Measurements from ENCODE around the gene MGLL.
"Not testable (repeated sequence)": the region's sequence is repeated elsewhere in the genome, so short reads cannot be mapped to it uniquely, and the experiment has no call there.

Gene MGLL

DNA sequence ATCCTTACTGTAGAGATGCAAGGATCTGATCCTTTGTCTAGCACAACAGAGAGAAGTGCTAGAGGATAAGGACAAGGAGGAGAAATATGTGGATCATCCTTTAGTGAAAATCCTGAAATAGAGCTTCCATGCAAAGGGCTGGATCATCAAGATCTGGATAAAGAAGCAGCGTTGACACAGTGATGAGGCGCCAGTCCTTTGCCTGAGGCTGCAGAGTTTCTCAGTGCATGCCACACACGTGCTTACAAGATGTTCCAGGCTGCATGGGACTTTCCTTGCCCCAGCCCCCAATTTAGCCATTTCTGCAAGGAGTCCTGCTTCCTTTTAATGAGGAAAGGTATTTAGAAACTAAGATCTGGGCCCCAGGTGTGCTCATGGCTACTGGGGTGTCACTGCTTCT is 156.7 kb downstream of the MGLL start:
- Mint-ChIP-seq H3K4me3 (no peak overlapping the region), H3K9me3 (no peaks in the 10 kb centered on the region)

DNA sequence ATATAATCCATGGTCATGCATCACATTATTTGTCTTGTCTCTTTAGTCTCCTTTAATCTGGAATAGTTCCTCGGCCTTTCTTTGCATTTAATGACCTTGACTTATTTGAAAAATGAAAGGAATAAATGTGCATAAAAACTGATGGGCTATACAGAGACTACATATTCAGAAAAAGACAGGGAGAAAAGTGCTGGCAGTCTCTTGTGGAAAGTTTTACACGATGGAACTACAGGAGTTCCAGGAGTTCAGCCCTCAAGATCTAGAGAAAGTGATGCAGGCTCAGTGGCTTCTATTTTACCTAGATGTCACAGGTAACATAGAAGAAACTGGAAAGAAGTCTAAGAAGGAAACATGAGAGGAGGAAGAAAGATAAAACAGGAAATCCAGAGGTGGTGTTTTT is 157.2 kb downstream of the MGLL start:
- DNase-seq (ENCODE audit: low spot score): no peak
- Mint-ChIP-seq H3K27me3 (ENCODE audit: low read depth) (peaks cover 9% of the 10 kb centered on the region), H3K4me1 (ENCODE audit: low read depth) (no peaks in the 10 kb centered on the region), H3K36me3 (ENCODE audit: low read depth) (no peaks in the 10 kb centered on the region), H3K9me3 (no peaks in the 10 kb centered on the region), H3K4me3 (no peak overlapping the region), H3K27ac (no peak overlapping the region)

More for the DNA sequence above, 156.7 kb downstream of the MGLL start:
- Mint-ChIP-seq H3K27ac (no peak overlapping the region), H3K36me3 (ENCODE audit: low read depth) (no peaks in the 10 kb centered on the region), H3K27me3 (ENCODE audit: low read depth) (peaks cover 7% of the 10 kb centered on the region), H3K4me1 (ENCODE audit: low read depth) (no peaks in the 10 kb centered on the region)
- no peak for DNase-seq (ENCODE audit: low spot score)

DNA sequence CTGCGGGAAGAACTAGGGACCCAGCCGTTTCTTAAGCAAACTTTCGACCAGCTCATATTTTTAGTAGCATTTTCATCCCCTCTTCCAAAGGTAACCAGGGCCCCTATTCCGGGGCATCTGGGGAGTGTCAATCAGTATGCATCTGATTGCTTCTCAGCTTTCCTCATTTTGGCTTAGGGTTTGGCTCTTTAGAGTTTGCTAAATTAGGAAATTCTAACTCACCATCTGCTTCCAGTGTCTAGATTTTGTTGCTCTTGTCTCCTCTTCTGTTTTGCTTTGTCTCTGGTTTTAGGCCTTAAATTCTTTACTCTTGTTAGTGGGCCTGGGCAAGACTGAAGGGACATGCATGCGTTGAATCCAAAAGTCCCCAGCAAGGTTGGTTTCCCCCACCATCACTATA is 159.2 kb downstream of the MGLL start:
- H3K27ac Mint-ChIP-seq: no peak overlapping the region
- peaks cover 15% of the 10 kb centered on the region for H3K27me3 Mint-ChIP-seq (ENCODE audit: low read depth)
- no peaks in the 10 kb centered on the region for H3K9me3 Mint-ChIP-seq

DNA sequence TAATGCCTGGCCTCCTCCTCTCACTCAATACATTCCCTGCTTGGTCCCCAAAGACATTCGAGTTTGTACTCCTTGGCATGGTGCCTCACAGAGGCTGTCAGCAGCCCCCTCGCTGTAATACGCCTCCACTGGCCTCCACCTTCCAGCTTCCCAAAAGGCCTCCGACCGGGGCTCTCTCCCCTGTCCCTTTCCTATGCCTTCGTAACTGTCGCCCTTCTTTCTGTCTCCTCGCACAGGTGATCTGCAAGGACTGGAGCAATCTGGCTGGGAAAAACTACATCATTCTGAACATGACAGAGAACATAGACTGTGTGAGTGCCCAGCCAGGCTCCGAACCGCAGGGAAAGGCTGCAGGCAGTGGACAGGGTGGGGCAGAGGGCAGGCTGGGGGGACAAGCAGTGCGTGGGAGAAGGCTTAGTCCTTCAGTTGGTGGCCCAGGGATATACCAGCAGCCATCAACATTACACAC is 160.3 kb downstream of the MGLL start:
- DNase-seq (ENCODE audit: low spot score): no peak

More for the DNA sequence above, 159.2 kb downstream of the MGLL start:
- H3K4me1 Mint-ChIP-seq (ENCODE audit: low read depth): no peaks in the 10 kb centered on the region
- no peaks in the 10 kb centered on the region for H3K36me3 Mint-ChIP-seq (ENCODE audit: low read depth)
- no peak for DNase-seq (ENCODE audit: low spot score)
- H3K4me3 Mint-ChIP-seq: no peak overlapping the region

DNA sequence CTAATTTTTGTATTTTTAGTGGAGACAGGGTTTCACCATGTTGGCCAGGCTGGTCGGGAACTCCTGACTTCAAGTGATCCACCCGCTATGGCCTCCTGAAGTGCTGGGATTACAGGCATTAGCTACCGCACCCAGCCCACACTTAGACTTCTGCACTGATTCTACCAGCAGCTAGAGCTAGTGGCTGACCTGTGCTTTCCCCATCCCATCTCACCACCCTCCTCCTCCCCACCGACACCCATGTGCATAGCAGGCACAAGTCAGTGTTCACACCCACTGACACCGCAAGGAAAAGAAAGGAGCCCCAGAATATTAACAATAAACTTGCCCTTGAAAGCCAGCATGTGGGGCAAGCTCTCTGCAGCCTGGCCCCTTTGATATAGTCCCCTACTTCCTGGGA is 160.7 kb downstream of the MGLL start:
- H3K27ac Mint-ChIP-seq: no peak overlapping the region
- H3K4me3 Mint-ChIP-seq: no peak overlapping the region

More for the DNA sequence above, 160.3 kb downstream of the MGLL start:
- Mint-ChIP-seq H3K27me3 (ENCODE audit: low read depth) (peaks cover 21% of the 10 kb centered on the region), H3K27ac (no peak overlapping the region), H3K4me3 (no peak overlapping the region), H3K36me3 (ENCODE audit: low read depth) (no peaks in the 10 kb centered on the region), H3K4me1 (ENCODE audit: low read depth) (no peaks in the 10 kb centered on the region), H3K9me3 (no peaks in the 10 kb centered on the region)

DNA sequence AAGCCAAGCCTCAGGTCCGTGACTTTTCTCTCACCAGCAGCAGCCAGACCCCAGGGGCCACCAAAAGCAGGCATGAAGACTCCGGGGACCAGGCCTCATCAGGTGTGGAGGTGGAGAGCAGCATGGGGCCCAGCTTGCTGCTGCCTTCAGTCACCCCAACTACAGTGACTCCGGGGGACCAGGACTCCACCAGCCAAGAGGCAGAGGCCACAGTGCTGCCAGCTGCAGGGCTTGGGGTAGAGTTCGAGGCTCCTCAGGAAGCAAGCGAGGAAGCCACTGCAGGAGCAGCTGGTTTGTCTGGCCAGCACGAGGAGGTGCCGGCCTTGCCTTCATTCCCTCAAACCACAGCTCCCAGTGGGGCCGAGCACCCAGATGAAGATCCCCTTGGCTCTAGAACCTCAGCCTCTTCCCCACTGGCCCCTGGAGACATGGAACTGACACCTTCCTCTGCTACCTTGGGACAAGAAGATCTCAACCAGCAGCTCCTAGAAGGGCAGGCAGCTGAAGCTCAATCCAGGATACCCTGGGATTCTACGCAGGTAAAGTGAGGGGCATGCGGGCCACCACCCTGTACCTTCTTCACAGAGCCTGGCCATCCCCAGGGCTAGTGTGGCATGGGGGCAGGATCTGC is 161.6 kb downstream of the MGLL start:
- no peaks in the 10 kb centered on the region for H3K9me3 Mint-ChIP-seq
- H3K27ac Mint-ChIP-seq: no peak overlapping the region
- no peaks in the 10 kb centered on the region for H3K4me1 Mint-ChIP-seq (ENCODE audit: low read depth)
- no peak for DNase-seq (ENCODE audit: low spot score)
- H3K27me3 Mint-ChIP-seq (ENCODE audit: low read depth): peaks cover 21% of the 10 kb centered on the region
- no peaks in the 10 kb centered on the region for H3K36me3 Mint-ChIP-seq (ENCODE audit: low read depth)
- H3K4me3 Mint-ChIP-seq: no peak overlapping the region

More for the DNA sequence above, 160.7 kb downstream of the MGLL start:
- no peaks in the 10 kb centered on the region for H3K4me1 Mint-ChIP-seq (ENCODE audit: low read depth)
- H3K9me3 Mint-ChIP-seq: no peaks in the 10 kb centered on the region
- no peaks in the 10 kb centered on the region for H3K36me3 Mint-ChIP-seq (ENCODE audit: low read depth)
- peaks cover 21% of the 10 kb centered on the region for H3K27me3 Mint-ChIP-seq (ENCODE audit: low read depth)
- DNase-seq (ENCODE audit: low spot score): no peak

DNA sequence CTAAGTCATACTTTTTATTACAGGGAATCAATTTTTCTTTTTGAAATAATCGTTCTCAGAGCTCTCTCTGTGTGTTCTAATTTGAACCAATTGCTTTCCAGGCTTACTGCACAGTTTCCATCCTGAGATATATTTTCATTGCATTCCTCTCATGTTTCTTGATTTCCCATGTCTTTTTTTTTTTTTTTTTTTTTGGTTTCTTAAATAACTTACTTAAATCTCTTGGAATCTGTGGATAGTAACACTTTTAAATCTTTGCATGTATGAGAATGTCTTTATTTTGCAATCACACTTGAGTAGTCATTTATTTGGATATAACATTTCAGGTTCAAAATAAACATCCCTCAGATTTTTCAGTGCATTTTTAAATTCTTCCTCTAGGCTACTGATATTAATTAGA is 164.1 kb downstream of the MGLL start:
- H3K4me1 Mint-ChIP-seq (ENCODE audit: low read depth): no peaks in the 10 kb centered on the region
- peaks cover 14% of the 10 kb centered on the region for H3K27me3 Mint-ChIP-seq (ENCODE audit: low read depth)
- no peak for DNase-seq (ENCODE audit: low spot score)
- H3K4me3 Mint-ChIP-seq: no peak overlapping the region
- H3K36me3 Mint-ChIP-seq (ENCODE audit: low read depth): no peaks in the 10 kb centered on the region
- H3K27ac Mint-ChIP-seq: no peak overlapping the region
- H3K9me3 Mint-ChIP-seq: no peaks in the 10 kb centered on the region

DNA sequence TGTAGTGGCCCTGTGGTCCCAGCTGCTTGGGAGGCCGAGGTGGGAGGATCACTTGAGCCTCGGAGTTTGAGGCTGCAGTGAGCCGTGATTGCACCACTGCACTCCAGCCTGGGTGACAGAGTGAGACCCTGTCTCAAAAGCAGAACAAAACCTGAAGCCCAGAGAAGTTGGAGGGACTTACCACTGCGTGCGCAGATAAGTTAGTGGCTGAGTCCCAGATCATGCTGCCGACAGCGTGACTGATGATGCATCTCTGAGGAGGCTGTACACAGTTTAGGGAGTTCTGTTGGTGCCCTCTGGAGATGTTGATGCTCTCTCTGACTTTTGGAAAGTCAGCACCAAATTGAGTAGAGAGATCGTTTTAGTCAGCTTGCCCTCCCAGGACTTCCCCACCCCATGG is 165.4 kb downstream of the MGLL start:
- H3K36me3 Mint-ChIP-seq (ENCODE audit: low read depth): no peaks in the 10 kb centered on the region
- H3K9me3 Mint-ChIP-seq: no peaks in the 10 kb centered on the region
- no peak overlapping the region for H3K27ac Mint-ChIP-seq
- DNase-seq (ENCODE audit: low spot score): no peak
- peaks cover 14% of the 10 kb centered on the region for H3K27me3 Mint-ChIP-seq (ENCODE audit: low read depth)
- H3K4me1 Mint-ChIP-seq (ENCODE audit: low read depth): no peaks in the 10 kb centered on the region
- no peak overlapping the region for H3K4me3 Mint-ChIP-seq

DNA sequence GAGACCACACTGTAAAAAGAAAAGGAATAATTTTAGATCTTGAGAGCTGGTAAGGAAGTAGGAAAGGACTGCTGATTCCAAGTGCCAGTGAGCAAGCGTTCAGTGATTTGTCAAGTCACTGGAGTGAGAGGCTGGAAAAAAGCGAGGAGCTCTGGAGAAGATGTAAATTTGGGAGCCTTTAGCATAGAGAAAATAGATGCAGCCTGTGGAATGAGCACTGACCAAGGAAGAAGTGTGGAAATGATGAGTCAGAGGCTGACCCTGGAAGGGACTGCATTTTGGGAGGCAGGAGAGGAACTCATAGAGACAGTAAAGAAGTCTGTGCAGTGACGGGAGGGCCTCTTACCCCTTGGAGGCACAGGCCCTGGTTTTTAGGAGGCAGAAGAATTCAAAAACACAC is 166.7 kb downstream of the MGLL start:
- no peaks in the 10 kb centered on the region for H3K9me3 Mint-ChIP-seq
- no peak overlapping the region for H3K4me3 Mint-ChIP-seq
- H3K36me3 Mint-ChIP-seq (ENCODE audit: low read depth): no peaks in the 10 kb centered on the region
- H3K4me1 Mint-ChIP-seq (ENCODE audit: low read depth): no peaks in the 10 kb centered on the region
- H3K27me3 Mint-ChIP-seq (ENCODE audit: low read depth): peaks cover 14% of the 10 kb centered on the region
- DNase-seq (ENCODE audit: low spot score): no peak
- H3K27ac Mint-ChIP-seq: no peak overlapping the region

DNA sequence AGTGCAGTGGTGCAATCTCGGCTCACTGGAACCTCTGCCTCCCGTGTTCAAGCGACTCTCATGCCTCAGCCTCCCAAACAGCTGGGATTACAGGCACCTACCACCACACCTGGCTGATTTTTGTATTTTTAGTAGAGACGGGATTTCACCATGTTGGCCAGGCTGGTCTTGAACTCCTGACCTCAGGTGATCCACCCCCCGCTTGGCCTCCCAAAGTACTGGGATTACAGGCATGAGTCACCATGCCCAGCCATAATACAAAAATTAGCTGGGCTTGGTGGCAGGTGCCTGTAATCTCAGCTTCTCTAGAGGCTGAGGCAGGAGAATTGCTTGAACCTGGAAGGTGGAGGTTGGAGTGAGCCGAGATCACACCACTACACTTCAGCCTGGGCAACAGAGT is 167.3 kb downstream of the MGLL start:
- not testable (repeated sequence) for H3K36me3 Mint-ChIP-seq (ENCODE audit: low read depth)
- H3K27me3 Mint-ChIP-seq (ENCODE audit: low read depth): peaks cover 14% of the 10 kb centered on the region

DNA sequence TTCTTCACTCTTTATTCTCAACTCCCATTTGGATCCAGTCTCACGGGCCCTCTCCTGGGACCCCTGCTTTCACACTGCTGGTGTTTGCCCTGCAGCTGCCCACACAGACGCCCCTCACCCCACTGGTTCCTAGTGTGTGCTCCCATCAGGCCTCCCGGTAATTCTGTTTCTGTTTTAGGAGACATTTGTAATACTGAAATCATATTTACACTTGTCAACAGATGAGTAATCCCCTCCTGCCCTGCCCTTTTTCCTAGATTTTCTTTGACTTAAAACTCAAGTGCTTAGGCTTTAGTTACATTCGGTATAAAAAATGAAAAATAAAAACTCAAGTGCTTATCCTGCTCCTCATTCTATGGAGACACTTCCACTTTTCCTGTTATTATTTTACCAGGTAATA is 167.9 kb downstream of the MGLL start:
- Mint-ChIP-seq H3K9me3 (no peaks in the 10 kb centered on the region), H3K4me3 (no peak overlapping the region), H3K27me3 (ENCODE audit: low read depth) (peaks cover 15% of the 10 kb centered on the region), H3K4me1 (ENCODE audit: low read depth) (no peaks in the 10 kb centered on the region), H3K27ac (no peak overlapping the region), H3K36me3 (ENCODE audit: low read depth) (no peaks in the 10 kb centered on the region)
- no peak for DNase-seq (ENCODE audit: low spot score)

More for the DNA sequence above, 167.3 kb downstream of the MGLL start:
- H3K27ac Mint-ChIP-seq; H3K4me3 Mint-ChIP-seq; H3K4me1 Mint-ChIP-seq (ENCODE audit: low read depth); H3K9me3 Mint-ChIP-seq; DNase-seq (ENCODE audit: low spot score): not testable (repeated sequence)

DNA sequence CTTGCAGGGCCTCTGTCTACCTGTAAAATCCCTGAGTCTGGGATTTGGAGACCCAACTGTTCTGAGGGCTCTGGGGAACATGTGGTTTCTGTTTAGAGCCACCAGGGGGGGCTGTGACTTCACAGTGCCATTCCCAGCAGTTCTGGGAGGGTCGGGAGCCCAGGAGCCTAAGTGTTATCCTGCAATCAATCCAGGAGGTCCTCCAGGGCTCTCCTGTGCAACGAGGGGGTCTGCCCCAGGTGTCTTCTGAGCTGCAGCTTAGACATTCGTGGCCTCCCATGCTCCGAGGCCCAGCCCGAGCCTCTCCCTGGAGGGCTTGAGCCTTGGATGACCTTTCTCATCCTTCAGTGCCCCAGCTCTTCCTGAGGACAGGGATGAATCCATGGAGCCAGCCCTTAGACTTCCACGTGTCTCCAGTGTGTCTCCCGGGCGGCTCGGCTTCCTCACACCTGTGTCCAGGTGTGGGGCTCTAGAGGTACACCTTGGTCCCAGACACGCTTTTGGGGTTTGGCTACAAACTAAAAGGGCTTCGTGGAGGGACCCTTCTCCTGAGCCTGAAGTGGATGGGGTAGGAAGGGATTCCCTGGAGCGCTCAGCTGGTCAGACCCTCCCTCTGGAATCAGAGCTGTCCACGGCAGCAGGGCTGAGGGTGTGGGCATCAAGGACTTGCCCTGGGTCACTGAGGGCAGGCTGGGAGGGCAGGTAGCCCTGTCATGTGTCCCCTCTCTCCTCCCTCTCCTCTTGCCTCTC is 169.9 kb downstream of the MGLL start:
- Mint-ChIP-seq H3K27me3 (ENCODE audit: low read depth) (peaks cover 5% of the 10 kb centered on the region), H3K36me3 (ENCODE audit: low read depth) (no peaks in the 10 kb centered on the region), H3K4me1 (ENCODE audit: low read depth) (no peaks in the 10 kb centered on the region), H3K27ac (no peak overlapping the region), H3K4me3 (no peak overlapping the region), H3K9me3 (no peaks in the 10 kb centered on the region)
- no peak for DNase-seq (ENCODE audit: low spot score)

DNA sequence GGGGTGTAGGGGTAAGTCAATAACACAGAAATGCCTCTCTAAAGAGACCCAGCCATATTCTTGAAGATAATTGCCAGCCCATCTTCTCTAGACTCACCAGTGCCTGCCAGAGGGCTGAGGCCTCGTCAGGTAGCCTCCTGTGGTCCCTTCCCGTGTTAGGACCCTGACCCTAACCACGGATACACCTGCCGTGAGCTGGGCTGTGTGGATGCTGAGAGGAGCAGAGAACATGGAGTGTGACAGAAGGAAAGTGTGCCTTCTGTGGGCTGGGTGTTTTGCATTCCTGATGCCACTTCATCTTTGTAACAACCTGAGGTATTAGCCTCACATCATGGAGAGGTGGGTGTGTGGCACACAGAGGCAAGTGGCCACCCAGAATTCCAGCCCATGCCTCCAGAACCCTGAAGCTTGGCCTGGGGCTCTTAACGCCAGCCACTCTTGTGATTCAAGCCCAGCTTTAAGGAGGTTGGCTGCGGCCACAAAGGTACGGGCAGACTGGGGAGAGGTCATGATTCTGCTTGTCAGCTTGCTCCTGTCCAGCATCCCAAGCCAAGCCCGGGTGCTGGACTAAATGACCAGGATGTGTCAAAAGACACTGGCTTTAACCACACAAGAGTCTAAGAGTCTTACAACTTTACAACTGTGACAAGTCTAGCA is 170.7 kb downstream of the MGLL start:
- Mint-ChIP-seq H3K4me3 (no peak overlapping the region), H3K9me3 (no peaks in the 10 kb centered on the region), H3K27me3 (ENCODE audit: low read depth) (peaks cover 3% of the 10 kb centered on the region), H3K4me1 (ENCODE audit: low read depth) (no peaks in the 10 kb centered on the region), H3K27ac (no peak overlapping the region), H3K36me3 (ENCODE audit: low read depth) (no peaks in the 10 kb centered on the region)
- DNase-seq (ENCODE audit: low spot score): no peak

DNA sequence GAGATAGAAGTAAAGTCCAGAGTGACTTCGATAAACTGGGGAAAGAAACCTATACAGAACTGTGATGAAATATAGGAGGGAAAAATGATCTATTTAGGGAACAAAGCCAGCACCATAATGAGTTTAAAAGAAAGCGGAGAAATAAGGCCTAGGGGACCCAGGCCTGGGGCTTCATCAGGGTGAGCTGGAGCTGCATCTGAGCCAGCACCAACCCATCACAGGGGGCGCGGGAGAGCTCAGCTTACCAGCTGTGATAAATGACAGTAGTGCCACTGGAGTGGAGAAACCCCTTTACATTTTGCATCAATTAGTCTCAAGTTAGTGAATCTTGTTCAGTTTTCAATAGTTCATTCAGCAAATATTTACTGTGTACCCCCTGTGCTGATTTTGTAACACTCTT is 172.1 kb downstream of the MGLL start:
- H3K27me3 Mint-ChIP-seq (ENCODE audit: low read depth): peaks cover 3% of the 10 kb centered on the region
- no peaks in the 10 kb centered on the region for H3K36me3 Mint-ChIP-seq (ENCODE audit: low read depth)
- no peaks in the 10 kb centered on the region for H3K9me3 Mint-ChIP-seq
- H3K27ac Mint-ChIP-seq: no peak overlapping the region
- DNase-seq (ENCODE audit: low spot score): no peak
- no peaks in the 10 kb centered on the region for H3K4me1 Mint-ChIP-seq (ENCODE audit: low read depth)
- H3K4me3 Mint-ChIP-seq: no peak overlapping the region

Measured in T-helper 2 cell treated with Interferon-gamma antibody and Interleukin-4, amounts not matched to agents 5 μg/mL and 100 μg/mL, for 36 hours (primary cell).